Ishikawa (cell line): ENCODE measurements around the gene NAGS.

Experiments used
- CEBPB ChIP-seq: IDR thresholded peaks from 2 replicates; pipeline ENCODE4 v1.6.1; 2012
- CREB1 ChIP-seq: IDR thresholded peaks from 2 replicates; pipeline ENCODE4 v1.6.1; 2012; ENCODE audit warnings: low read depth
- EP300 ChIP-seq: IDR thresholded peaks from 2 replicates; pipeline ENCODE4 v1.6.1; 2012; ENCODE audit warnings: borderline replicate concordance
- MAX ChIP-seq: IDR thresholded peaks from 2 replicates; pipeline ENCODE4 v1.6.1; 2012
- RAD21 ChIP-seq: IDR thresholded peaks from 2 replicates; pipeline ENCODE4 v1.6.1; 2012; ENCODE audit warnings: low read depth
- TAF1 ChIP-seq: IDR thresholded peaks from 2 replicates; pipeline ENCODE4 v1.6.1; 2012; ENCODE audit warnings: low read depth, mild to moderate bottlenecking
- TCF12 ChIP-seq: IDR thresholded peaks from 2 replicates; pipeline ENCODE4 v1.6.1; 2012; ENCODE audit warnings: low read depth
- YY1 ChIP-seq: IDR thresholded peaks from 2 replicates; pipeline ENCODE4 v1.6.1; 2012; ENCODE audit warnings: low read depth

GRCh38 chr17:44049294-44050060 is 45.1 kb downstream of the NAGS start:
- TF ChIP-seq EP300 (no peak), CEBPB (no peak), MAX (no peak), CREB1 (no peak), YY1 (no peak), TCF12 (no peak), RAD21 (no peak), TAF1 (no peak)
